ENCODE results near the gene NUP37. TPM values are rescaled to one million over a fixed set of nuclear protein-coding genes. Genes with fewer than 3 reads are reported as not detected.
"Not testable (repeated sequence)": the region's sequence is repeated elsewhere in the genome, so short reads cannot be mapped to it uniquely, and the experiment has no call there.

The NUP37 gene, protein sequence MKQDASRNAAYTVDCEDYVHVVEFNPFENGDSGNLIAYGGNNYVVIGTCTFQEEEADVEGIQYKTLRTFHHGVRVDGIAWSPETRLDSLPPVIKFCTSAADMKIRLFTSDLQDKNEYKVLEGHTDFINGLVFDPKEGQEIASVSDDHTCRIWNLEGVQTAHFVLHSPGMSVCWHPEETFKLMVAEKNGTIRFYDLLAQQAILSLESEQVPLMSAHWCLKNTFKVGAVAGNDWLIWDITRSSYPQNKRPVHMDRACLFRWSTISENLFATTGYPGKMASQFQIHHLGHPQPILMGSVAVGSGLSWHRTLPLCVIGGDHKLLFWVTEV
- 10 to 100 TPM; 47.7 to 49.2 TPM for total RNA-seq

DNA sequence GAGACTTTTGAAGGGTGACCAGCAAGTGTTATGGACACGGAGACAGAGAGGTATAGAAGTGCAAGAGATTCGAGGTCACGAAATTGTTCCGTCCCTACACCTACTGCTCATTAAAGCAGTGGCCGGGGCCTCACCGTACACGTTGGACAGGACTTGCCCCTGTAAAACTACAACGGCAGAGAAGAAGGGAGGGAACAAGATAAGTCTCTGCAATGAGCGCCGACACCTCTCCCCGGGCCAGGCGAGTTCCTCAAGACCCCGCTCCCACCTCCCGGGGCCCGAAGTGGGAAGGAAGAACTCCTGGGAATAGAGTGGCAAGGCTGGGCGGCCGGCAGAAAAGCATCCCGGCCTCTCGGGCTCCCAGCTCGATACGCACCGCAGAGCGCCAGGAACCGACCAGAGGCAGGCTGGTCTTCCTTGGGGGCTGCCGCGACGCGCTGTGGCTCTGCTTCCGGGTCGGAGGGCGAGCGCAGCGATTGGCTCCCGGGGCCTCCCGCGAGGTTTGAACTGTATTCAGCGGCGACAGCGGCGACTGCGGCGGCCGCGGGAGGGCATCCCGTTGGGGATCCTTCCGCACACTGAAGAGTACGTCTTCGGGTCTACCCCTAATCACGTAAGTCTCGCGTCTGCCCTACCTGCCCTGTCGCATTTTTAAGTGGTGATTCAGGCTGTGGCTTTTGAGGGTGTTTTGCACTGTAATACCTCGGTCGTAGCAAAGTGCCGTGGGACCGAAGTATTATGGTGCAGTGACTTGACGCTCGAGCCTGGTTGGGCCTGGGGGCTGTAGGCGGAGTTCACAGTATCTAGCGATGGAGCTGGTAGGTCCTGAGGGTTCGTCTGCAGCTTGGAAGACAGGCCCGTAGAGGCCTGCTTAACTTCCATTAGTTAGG lies at the start of gene NUP37, which contains the start of gene PARPBP:
Gene NUP37, minus strand, starts transcription at position 441 of the 890 bp plus-strand sequence. CDS start 1,596 bp downstream, outside the sequence.
Gene PARPBP, plus strand, starts transcription at position 510 of the 890 bp plus-strand sequence. CDS start 3,706 bp downstream, outside the sequence.
- H3K27me3 Mint-ChIP-seq: no peaks in the 10 kb centered on the region
- no peaks in the 10 kb centered on the region for H3K9me3 Mint-ChIP-seq
- peaks cover 16% of the 10 kb centered on the region for H3K36me3 Mint-ChIP-seq
- peaks cover 34% of the 10 kb centered on the region for H3K4me1 Mint-ChIP-seq
- peak within 1 kb of the TSS; percentile 94 for H3K27ac Mint-ChIP-seq
- peak within 1 kb of the TSS; percentile 97 for H3K4me3 Mint-ChIP-seq
- DNase-seq (peak; percentile 94), ATAC-seq (ENCODE audit: low read depth) (peak; percentile 94)
- POLR2A ChIA-PET: interaction anchor here (1.4 to 3.2 kb wide), 3 partner anchors 58 to 359 kb away, joined by 3 to 19 read pairs (median 3); partner anchors contain the start of genes DRAM1 and WASHC3

DNA sequence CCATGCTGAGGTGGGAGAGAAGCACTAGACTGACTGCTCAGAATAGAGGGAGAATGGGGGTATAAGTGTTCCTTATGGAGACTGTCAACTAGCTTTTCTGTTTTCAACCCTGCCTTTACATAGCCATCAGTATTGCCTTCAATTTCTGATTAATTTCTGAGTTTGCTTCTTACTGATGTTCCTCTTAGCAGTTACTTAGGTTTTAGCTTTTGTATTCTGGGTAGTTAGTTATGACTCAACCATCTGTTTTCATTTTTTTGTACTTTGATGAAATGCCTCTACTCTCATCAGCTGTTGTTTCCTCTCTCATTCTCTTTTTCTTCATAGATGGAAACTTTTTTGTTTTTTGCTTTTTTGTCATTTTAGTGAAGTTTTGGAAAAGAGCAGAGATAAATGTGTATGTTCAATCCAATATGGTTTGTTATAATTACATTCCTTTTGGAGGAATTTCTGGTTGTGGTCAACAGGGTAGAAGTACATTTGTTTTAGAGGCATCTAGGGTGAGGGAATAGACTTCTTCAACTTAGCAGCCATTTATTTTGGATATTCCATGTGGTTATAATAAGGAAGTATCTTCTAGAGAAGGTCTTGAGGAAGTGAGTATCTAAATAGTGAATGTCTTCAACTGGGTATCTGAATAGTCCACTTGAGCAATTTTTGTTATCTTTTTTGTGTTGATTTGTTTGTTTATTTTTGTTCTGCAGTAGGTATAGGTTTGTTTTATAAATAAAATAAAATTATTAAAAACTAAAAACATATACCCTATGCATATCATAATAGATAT lies 48.1 kb upstream of the NUP37 start:
- peaks cover 2% of the 10 kb centered on the region for H3K4me1 Mint-ChIP-seq
- no peaks in the 10 kb centered on the region for H3K9me3 Mint-ChIP-seq
- no peaks in the 10 kb centered on the region for H3K27me3 Mint-ChIP-seq
- DNase-seq: no peak
- no peak overlapping the region for H3K4me3 Mint-ChIP-seq
- POLR2A ChIA-PET: no interaction called here
- no peak for ATAC-seq (ENCODE audit: low read depth)
- H3K27ac Mint-ChIP-seq: no peak overlapping the region
- H3K36me3 Mint-ChIP-seq: peaks cover 11% of the 10 kb centered on the region

DNA sequence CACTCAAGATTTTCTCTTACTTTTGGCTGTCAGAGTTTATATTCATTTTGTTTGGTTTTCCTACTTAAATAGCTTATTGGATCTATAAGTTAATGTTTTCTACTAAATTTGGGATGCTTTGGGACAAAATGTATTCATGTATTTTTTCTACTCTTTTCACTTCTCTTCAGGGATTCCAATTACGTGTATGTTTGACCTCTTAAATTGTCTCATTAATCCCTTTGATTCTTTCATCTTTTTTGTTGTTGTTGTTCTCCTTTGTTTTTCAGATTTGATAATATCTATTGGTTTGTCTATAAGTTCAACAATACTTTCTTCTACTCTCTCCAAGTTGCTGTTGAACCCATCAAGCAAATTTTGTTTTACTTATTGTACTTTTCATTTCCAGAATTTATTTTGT lies 43.5 kb upstream of the NUP37 start:
- peaks cover 2% of the 10 kb centered on the region for H3K4me1 Mint-ChIP-seq
- peaks cover 10% of the 10 kb centered on the region for H3K36me3 Mint-ChIP-seq
- no peak overlapping the region for H3K27ac Mint-ChIP-seq
- DNase-seq (no peak), ATAC-seq (ENCODE audit: low read depth) (no peak)
- no peaks in the 10 kb centered on the region for H3K27me3 Mint-ChIP-seq
- H3K4me3 Mint-ChIP-seq: no peak overlapping the region
- no peaks in the 10 kb centered on the region for H3K9me3 Mint-ChIP-seq
- POLR2A ChIA-PET: no interaction called here

DNA sequence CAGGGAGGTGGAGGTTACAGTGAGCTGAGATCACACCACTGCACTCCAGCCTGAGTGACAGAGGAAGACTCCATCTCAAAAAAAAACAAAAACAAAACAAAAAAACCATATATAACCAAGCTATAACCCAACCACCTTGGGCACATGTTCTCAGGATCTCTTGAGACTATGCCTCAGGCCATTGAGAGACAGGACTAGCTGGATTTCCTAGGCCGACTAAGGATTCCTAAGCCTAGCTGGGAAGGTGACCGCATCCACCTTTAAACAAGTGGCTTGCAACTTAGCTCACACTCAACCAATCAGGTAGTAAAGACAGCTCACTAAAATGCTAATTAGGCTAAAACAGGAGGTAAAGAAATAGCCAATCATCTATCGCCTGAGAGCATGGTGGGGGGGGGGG lies 35.3 kb upstream of the NUP37 start:
- H3K4me3 Mint-ChIP-seq; H3K4me1 Mint-ChIP-seq; H3K27ac Mint-ChIP-seq; ATAC-seq (ENCODE audit: low read depth); POLR2A ChIA-PET; H3K9me3 Mint-ChIP-seq; H3K27me3 Mint-ChIP-seq; DNase-seq: not testable (repeated sequence)
- H3K36me3 Mint-ChIP-seq: peaks cover 28% of the 10 kb centered on the region

DNA sequence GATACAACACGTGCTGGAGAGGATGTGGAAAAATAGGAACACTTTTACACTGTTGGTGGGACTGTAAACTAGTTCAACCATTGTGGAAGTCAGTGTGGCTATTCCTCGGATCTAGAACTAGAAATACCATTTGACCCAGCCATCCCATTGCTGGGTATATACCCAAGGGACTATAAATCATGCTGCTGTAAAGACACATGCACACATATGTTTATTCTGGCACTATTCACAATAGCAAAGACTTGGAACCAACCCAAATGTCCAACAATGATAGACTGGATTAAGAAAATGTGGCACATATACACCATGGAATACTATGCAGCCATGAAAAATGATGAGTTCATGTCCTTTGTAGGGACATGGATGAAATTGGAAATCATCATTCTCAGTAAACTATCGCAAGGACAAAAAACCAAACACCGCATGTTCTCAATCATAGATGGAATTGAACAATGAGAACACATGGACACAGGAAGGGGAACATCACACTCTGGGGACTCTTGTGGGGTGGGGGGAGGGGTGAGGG lies 27.2 kb upstream of the NUP37 start:
- H3K4me3 Mint-ChIP-seq; H3K27ac Mint-ChIP-seq; POLR2A ChIA-PET; DNase-seq; H3K4me1 Mint-ChIP-seq; ATAC-seq (ENCODE audit: low read depth); H3K27me3 Mint-ChIP-seq; H3K9me3 Mint-ChIP-seq: not testable (repeated sequence)
- peaks cover 29% of the 10 kb centered on the region for H3K36me3 Mint-ChIP-seq

DNA sequence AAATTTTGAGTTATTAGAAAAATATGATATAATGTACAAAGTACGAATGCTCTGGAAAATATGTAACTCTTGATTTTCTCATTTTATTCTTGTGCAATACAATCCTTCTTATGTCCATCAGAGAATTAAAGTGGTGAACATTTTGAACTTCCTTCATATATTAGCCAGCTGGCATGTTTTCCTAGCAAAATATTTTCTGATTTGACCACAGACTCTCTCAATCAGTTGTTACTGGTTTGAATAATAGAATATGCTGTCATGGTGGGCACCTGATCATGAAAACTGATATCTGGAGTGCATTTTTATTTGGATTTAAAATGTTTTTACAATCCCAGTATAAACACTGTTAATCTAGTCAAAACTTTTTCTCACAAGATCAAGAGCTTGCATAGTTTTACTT lies 24.3 kb upstream of the NUP37 start:
- Mint-ChIP-seq H3K9me3 (peaks cover 4% of the 10 kb centered on the region), H3K27me3 (no peaks in the 10 kb centered on the region), H3K4me1 (peaks cover 14% of the 10 kb centered on the region), H3K27ac (no peak overlapping the region), H3K4me3 (no peak overlapping the region), H3K36me3 (peaks cover 48% of the 10 kb centered on the region)
- DNase-seq: no peak
- POLR2A ChIA-PET: no interaction called here
- no peak for ATAC-seq (ENCODE audit: low read depth)

DNA sequence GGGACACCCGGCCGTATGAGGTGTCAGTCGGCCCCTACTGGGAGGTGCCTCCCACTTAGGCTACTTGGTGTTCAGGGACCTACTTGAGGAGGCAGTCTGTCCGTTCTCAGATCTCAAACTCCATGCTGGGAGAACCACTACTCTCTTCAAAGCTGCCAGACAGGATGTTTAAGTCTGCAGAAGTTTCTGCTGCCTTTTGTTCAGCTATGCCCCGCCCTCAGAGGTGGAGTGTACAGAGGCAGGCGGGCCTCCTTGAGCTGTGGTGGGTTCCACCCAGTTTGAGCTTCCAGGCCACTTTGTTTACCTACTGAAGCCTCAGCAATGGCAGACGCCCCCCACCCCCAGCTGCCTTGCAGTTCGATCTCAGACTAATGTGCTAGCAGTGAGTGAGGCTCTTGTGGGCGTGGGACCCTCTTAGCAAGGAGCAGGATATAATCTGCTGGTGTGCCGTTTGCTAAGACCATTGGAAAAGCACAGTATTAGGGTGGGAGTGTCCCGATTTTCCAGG lies 23.0 kb upstream of the NUP37 start:
- Mint-ChIP-seq H3K36me3 (peaks cover 60% of the 10 kb centered on the region), H3K4me1 (peaks cover 14% of the 10 kb centered on the region)
- H3K27me3 Mint-ChIP-seq; ATAC-seq (ENCODE audit: low read depth); DNase-seq; POLR2A ChIA-PET; H3K27ac Mint-ChIP-seq; H3K9me3 Mint-ChIP-seq; H3K4me3 Mint-ChIP-seq: not testable (repeated sequence)

DNA sequence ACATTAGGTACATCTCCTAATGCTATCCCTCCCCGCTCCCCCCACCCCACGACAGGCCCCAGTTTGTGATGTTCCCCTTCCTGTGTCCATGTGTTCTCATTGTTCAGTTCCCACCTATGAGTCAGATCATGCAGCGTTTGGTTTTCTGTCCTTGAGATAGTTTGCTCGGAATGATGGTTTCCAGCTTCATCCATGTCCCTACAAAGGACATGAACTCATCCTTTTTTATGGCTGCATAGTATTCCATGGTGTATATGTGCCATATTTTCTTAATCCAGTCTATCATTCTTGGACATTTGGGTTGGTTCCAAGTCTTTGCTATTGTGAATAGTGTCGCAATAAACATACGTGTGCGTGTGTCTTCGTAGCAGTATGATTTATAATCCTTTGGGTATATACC lies 17.7 kb upstream of the NUP37 start:
- H3K27me3 Mint-ChIP-seq; POLR2A ChIA-PET; H3K4me3 Mint-ChIP-seq; H3K27ac Mint-ChIP-seq; ATAC-seq (ENCODE audit: low read depth); DNase-seq; H3K9me3 Mint-ChIP-seq: not testable (repeated sequence)
- Mint-ChIP-seq H3K4me1 (peaks cover 10% of the 10 kb centered on the region), H3K36me3 (peaks cover 64% of the 10 kb centered on the region)

DNA sequence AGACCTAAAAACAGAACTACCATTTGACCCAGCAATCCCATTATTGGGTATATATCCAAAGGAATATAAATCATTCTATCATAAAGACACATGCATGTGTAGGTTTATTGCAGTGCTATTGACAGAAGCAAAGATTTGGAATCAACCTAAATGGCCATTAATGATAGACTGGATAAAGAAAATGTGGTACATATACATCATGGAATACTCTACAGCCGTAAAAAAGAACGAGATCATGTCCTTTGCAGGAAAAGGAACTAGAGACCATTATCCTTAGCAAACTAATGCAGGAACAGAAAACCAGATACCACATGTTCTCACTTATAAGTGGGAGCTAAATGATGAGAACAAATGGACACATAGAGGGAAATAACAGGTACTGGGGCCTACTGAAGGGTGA lies 11.5 kb upstream of the NUP37 start:
- H3K36me3 Mint-ChIP-seq: peaks cover 54% of the 10 kb centered on the region
- H3K9me3 Mint-ChIP-seq; POLR2A ChIA-PET; ATAC-seq (ENCODE audit: low read depth); H3K27me3 Mint-ChIP-seq; H3K4me3 Mint-ChIP-seq; H3K4me1 Mint-ChIP-seq; H3K27ac Mint-ChIP-seq; DNase-seq: not testable (repeated sequence)

DNA sequence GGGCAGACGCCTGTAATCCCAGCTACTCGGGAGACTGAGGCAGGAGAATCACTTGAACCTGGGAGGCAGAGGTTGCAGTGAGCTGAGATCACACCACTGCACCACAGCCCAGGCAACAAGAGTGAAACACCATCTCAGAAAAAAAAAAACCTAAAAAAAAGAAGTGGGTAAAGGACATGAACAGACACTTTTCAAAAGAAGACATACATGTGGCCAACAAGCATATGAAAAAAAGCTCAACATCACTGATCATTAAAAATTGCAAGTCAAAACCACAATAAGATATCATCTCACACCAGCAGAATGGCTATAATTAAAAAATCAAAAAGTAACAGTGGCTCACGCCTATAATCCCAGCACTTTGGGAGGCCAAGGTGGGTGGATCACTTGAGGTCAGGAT lies 10.8 kb upstream of the NUP37 start:
- H3K36me3 Mint-ChIP-seq: peaks cover 60% of the 10 kb centered on the region
- not testable (repeated sequence) for H3K9me3 Mint-ChIP-seq; H3K4me1 Mint-ChIP-seq; ATAC-seq (ENCODE audit: low read depth); DNase-seq; H3K27ac Mint-ChIP-seq; H3K27me3 Mint-ChIP-seq; H3K4me3 Mint-ChIP-seq
- POLR2A ChIA-PET: interaction anchor here (1.1 kb wide), 1 partner anchor 352 kb away, joined by 3 read pairs; no protein-coding TSS in a partner anchor

DNA sequence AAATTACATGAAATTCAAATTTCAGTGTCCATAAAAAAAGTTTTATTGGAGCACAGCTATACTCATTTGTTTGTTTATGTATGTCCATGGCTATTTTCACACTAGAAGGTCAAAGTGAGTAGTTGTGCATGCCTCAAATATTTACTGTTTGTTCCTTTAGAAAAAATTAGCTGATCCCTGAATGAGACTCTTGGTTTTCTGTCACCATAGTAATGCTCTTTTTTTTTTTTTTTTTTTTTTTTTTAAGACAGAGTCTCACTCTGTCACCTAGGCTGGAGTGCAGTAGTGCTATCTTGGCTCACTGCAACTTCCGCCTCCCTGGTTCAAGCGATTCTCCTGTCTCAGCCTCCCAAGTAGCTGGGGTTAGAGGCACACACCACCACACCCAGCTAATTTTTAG lies 1.4 kb upstream of the NUP37 start:
- POLR2A ChIA-PET: interaction anchor here (1.4 to 3.2 kb wide), 2 partner anchors 60 to 357 kb away, joined by 3 to 19 read pairs; partner anchors contain the start of gene WASHC3

DNA sequence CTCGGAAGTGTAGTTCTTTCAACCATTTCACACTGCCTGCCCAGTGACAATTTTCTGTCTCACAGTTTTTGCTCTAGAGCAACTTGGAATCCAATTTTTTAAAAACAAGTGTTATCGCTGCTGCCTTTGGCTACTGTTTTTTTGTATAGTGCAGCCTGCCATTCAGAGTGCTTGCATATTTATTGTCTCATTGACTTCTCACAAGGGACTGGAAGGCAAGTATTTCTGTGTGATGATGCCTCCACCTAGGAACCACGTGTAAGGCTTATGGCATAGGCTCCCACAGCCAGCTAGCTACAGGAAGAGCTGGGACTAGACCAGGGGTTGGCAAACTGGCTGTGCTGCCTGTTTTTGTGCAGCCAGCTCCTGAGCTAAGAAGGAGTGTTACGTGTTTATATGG lies 972 bp upstream of the NUP37 start:
- ATAC-seq (ENCODE audit: low read depth): no peak
- peak overlapping the region; percentile 97 for H3K4me3 Mint-ChIP-seq
- no peak for DNase-seq
- no peaks in the 10 kb centered on the region for H3K9me3 Mint-ChIP-seq
- peak overlapping the region; percentile 94 for H3K27ac Mint-ChIP-seq
- peaks cover 35% of the 10 kb centered on the region for H3K4me1 Mint-ChIP-seq
- H3K36me3 Mint-ChIP-seq: peaks cover 23% of the 10 kb centered on the region
- H3K27me3 Mint-ChIP-seq: no peaks in the 10 kb centered on the region
- POLR2A ChIA-PET: interaction anchor here (1.4 to 3.2 kb wide), 2 partner anchors 59 to 358 kb away, joined by 3 to 19 read pairs; partner anchors contain the start of gene WASHC3

More for the DNA sequence above, 1.4 kb upstream of the NUP37 start:
- H3K9me3 Mint-ChIP-seq; DNase-seq; H3K27me3 Mint-ChIP-seq; ATAC-seq (ENCODE audit: low read depth): not testable (repeated sequence)
- H3K4me3 Mint-ChIP-seq: peak overlapping the region; percentile 97
- H3K36me3 Mint-ChIP-seq: peaks cover 25% of the 10 kb centered on the region
- H3K27ac Mint-ChIP-seq: peak overlapping the region; percentile 94
- peaks cover 34% of the 10 kb centered on the region for H3K4me1 Mint-ChIP-seq

Measured in activated naive CD8-positive, alpha-beta T cell treated with anti-CD3 and anti-CD28 coated beads, Interleukin-2, amount 10 ng/mL, durations not matched to agents 7 days and 5 days (primary cell).